Middle frontal gyrus (tissue), 1 donor: ENCODE measurements around the gene CYP19A1.

Source experiments
- DNase-seq: peaks from one replicate; pipeline ENCODE4 v3.0.0-alpha.2; 2015; ENCODE audit warnings: low spot score; ENCODE audit errors: extremely low spot score

CYP19A1 gene

GRCh38 chr15:51338496-51338895 is at the start of gene CYP19A1:
CYP19A1 (minus strand) TSS chr15:51338596; CDS start chr15:51242912, 95,684 bp downstream.
- no peak for DNase-seq

GRCh38 chr15:51387699-51388041 is 49.3 kb upstream of the CYP19A1 start:
- no peak for DNase-seq

GRCh38 chr15:51386960-51387698 is 48.7 kb upstream of the CYP19A1 start:
- no peak for DNase-seq

- DNase-seq: no peak
Measured at GRCh38 chr15:51386486-51386885, 48.1 kb upstream of the CYP19A1 start.

- no peak for DNase-seq
Measured at GRCh38 chr15:51386029-51386428, 47.6 kb upstream of the CYP19A1 start.

DNA sequence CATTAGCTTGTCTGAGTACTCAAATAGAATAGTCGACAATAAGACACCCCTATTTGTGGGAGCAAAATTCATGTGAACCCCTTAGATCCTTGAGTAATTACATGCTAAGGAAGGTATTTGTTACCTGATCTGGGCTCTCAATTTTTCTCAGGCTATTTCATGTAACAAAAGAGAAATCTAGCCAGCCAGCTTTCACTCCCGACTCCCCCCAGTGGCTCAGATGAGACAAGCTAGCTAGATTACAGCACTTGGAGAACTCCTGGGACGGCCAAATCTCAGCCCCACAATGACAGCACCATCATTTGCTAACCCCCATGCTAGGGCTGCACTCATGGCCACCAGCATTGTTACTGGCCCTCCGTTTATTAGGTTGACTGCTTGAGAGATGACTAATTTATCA is 44.4 kb upstream of the CYP19A1 start:
- DNase-seq: no peak

- peak; percentile 84 for DNase-seq
Measured at GRCh38 chr15:51380999-51381806, 42.8 kb upstream of the CYP19A1 start.

DNA sequence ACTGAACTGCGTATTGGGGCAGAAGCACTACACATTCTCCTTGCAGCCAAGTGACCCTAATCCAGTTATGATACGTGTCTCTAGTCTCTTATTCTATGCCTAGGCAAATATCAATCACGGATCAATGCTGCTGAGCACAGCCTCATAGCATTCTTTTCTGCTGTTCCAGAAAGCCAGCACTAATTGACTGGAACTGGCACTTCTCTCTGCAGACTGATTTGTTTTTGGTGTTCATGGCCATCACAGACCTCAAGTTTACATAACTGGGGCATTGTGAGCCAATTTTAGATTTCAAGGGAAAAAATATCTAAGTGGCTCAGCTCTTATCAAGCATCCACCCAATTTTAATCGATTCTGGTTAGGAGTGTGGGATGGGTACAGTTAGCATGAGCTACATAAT is 41.0 kb upstream of the CYP19A1 start:
- no peak for DNase-seq

- DNase-seq: no peak
Measured at GRCh38 chr15:51378406-51378805, 40.0 kb upstream of the CYP19A1 start.

GRCh38 chr15:51377038-51377786 is 38.8 kb upstream of the CYP19A1 start:
- no peak for DNase-seq

GRCh38 chr15:51375966-51376640 is 37.7 kb upstream of the CYP19A1 start:
- DNase-seq: no peak

DNA sequence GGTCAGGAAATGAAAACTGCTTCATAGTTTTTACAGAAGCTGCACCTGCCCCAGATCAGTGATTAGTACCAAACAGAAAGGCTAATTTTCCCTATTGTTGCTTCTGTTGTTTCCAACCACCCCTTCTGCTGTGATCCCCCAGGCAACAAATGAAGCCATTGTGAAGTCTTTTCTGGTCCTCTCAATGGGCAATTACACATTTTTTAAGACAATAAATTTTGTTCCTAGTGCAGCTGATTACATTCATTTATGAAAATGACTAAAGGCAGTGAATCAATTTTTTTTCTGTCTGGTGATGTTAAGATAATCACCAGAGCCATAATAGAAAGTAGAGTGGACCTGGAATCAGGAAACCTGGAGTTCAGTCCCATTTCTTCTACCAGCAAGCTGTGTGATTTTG is 35.7 kb upstream of the CYP19A1 start:
- DNase-seq: no peak

- DNase-seq: no peak
Measured at GRCh38 chr15:51371266-51371665, 32.9 kb upstream of the CYP19A1 start.

- DNase-seq: no peak
Measured at GRCh38 chr15:51369451-51369761, 31.0 kb upstream of the CYP19A1 start.

DNA sequence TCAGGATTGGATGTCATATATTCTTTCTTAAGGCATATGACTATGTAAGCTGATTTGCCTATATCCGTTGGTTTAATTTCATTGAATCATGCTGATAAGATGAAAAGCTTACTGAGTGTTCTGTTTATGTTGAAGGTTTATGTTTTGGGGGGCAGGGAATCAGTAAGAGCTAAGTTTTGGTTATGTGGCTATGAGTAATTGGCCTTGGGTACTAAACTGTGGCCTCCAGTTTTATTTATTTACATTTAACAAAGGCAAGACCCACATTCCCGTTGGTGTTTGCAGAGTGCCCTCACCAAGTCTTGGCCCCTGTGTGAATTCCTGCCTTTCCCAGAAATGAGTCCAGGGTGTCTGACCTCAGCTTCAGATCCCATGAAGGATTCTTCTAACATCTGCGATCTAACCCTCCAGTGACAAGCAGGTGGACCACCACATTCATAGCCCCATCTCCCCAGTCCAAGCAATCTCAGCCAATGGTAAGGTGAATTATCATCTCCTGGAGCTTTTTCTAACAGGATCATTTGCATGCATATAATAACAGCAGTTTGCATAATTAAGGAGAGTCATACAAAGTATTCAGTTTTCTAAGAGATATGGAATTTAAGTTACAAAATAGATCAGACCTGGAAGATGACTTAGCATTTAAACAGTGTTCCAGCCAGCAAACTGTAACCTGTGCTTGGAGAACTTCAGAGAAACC is 30.5 kb upstream of the CYP19A1 start:
- no peak for DNase-seq

- DNase-seq: no peak
Measured at GRCh38 chr15:51368307-51368706, 29.9 kb upstream of the CYP19A1 start.

GRCh38 chr15:51367322-51367976 is 29.1 kb upstream of the CYP19A1 start:
- no peak for DNase-seq

DNA sequence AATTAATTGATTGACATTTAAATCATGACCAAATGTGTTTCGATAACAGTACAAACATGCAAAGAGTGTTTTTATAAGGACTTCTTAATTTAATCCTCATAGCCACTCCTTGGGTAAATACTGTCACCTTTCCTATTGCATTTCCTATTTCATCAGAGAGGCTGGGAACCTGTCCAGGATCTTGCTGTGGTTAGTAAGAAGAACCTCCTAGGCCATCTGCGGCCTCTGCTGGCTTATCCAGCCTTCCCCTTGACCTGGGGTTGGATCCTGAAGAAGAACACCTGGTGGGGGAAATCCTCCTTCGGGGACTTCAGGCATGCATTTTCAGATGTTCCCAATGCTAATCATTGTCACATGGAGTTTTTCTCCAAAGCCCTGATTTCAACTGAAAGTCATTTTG is 28.5 kb upstream of the CYP19A1 start:
- no peak for DNase-seq

- no peak for DNase-seq
Measured at GRCh38 chr15:51366071-51366470, 27.7 kb upstream of the CYP19A1 start.

DNA sequence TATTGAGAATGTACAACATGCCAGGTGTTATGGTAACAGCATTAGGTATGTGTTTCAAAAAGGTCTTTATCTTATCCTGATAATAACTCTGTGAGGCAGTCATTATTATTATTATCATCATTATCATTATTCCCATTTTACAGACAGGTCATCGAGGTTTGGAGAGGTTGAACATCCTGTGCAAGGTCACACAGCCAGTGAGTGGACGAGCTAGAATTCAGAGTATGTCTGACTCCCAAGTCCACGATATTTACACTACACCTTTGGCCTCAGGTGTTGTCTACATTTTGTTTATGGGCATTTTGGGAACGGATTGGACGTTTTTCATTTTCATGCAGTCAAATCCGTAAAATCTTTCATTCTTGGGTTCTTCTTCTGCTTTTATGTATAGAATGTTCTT is 27.0 kb upstream of the CYP19A1 start:
- DNase-seq: no peak

- no peak for DNase-seq
Measured at GRCh38 chr15:51363383-51363782, 25.0 kb upstream of the CYP19A1 start.
